Measurements from ENCODE around the gene TSPAN9.

GRCh38 chr12:3184485-3184884 is 107.3 kb downstream of the TSPAN9 start:
- TF ChIP-seq, protein P1, sequence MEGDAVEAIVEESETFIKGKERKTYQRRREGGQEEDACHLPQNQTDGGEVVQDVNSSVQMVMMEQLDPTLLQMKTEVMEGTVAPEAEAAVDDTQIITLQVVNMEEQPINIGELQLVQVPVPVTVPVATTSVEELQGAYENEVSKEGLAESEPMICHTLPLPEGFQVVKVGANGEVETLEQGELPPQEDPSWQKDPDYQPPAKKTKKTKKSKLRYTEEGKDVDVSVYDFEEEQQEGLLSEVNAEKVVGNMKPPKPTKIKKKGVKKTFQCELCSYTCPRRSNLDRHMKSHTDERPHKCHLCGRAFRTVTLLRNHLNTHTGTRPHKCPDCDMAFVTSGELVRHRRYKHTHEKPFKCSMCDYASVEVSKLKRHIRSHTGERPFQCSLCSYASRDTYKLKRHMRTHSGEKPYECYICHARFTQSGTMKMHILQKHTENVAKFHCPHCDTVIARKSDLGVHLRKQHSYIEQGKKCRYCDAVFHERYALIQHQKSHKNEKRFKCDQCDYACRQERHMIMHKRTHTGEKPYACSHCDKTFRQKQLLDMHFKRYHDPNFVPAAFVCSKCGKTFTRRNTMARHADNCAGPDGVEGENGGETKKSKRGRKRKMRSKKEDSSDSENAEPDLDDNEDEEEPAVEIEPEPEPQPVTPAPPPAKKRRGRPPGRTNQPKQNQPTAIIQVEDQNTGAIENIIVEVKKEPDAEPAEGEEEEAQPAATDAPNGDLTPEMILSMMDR (optimal IDR thresholded peaks at IDR 0.05 in 1 of 3, IDR thresholded peaks at IDR 0.05 in 1 of 3, conservative IDR thresholded peaks at IDR 0.05 in 1 of 3; ENCODE audit: extremely low read depth in 1 of 3, insufficient read depth in 2 of 3, low read length in 3 of 3), result no peak
- no peak for TF ChIP-seq EZH2 (IDR thresholded peaks at IDR 0.05; ENCODE audit: low read length)
